OCI-LY7 (cell line): ENCODE measurements around the gene DIAPH2. TPM values are rescaled to one million over a fixed set of nuclear protein-coding genes. Genes with fewer than 3 reads are reported as not detected.

Experiments
- BruUV-seq: library from RNA; stranded (reverse); fragments of 400-500 nt; replicated peaks from 2 replicates; lab custom pipeline; 2021; lab: Mats Ljungman, UMichigan
- CTCF ChIA-PET: fragments of 300-600 bp; sonication (Branson Sonifier 250); formaldehyde crosslinking; loops from one replicate; lab custom pipeline; 2022; ENCODE audit warnings: antibody characterized with exemption; ENCODE audit not compliant: unreplicated experiment; lab: Charles Lee
- POLR2A ChIA-PET: fragments of 300-600 bp; sonication (Branson Sonifier 250); formaldehyde crosslinking; loops from one replicate; lab custom pipeline; 2022; ENCODE audit warnings: antibody characterized with exemption; lab: Charles Lee
- DNase-seq: peaks from one replicate; pipeline ENCODE4 v3.0.0-alpha.2; 2015; ENCODE audit warnings: low spot score
- H2AFZ ChIP-seq: fragments of 200-600 bp; sonication (generic), shearing (Covaris generic); 2 replicates; pipeline ENCODE4 v1.6.1; 2014; ENCODE audit warnings: mild to moderate bottlenecking, antibody characterized with exemption, low read length, moderate library complexity
- H3K27ac ChIP-seq: fragments of 200-600 bp; sonication (generic); 2 replicates; pipeline ENCODE4 v1.5.1; 2014; ENCODE audit warnings: mixed run types, low read depth, mild to moderate bottlenecking, moderate library complexity, low read length, inconsistent platforms; ENCODE audit not compliant: poor library complexity, severe bottlenecking
- H3K36me3 ChIP-seq: fragments of 200-600 bp; sonication (generic); 2 replicates; pipeline ENCODE4 v1.6.1; 2014; ENCODE audit warnings: mild to moderate bottlenecking, antibody characterized with exemption, low read length, moderate library complexity, mixed read lengths; ENCODE audit not compliant: insufficient read depth
- H3K4me1 ChIP-seq: fragments of 200-600 bp; sonication (generic); 2 replicates; pipeline ENCODE4 v1.5.1; 2014; ENCODE audit warnings: mild to moderate bottlenecking, low read length; ENCODE audit not compliant: insufficient read depth, poor library complexity, severe bottlenecking
- H3K4me2 ChIP-seq: fragments of 200-600 bp; sonication (generic); 2 replicates; pipeline ENCODE4 v1.6.1; 2014; ENCODE audit warnings: mild to moderate bottlenecking, low read length
- H3K4me3 ChIP-seq: fragments of 200-600 bp; sonication (generic); 2 replicates; pipeline ENCODE4 v1.5.1; 2014; ENCODE audit warnings: mild to moderate bottlenecking, low read depth, low read length; ENCODE audit not compliant: poor library complexity, severe bottlenecking
- H3K79me2 ChIP-seq: fragments of 200-600 bp; sonication (generic); 2 replicates; pipeline ENCODE4 v1.6.1; 2016; ENCODE audit warnings: low read depth, mild to moderate bottlenecking, low read length, moderate library complexity, mixed read lengths; ENCODE audit not compliant: insufficient read depth
- H3K9me2 ChIP-seq: fragments of 200-600 bp; sonication (generic); 2 replicates; pipeline ENCODE4 v1.6.1; 2016; ENCODE audit warnings: mild to moderate bottlenecking, low read length, mixed read lengths; ENCODE audit not compliant: insufficient read depth
- H3K9me3 ChIP-seq: fragments of 200-600 bp; sonication (generic); 2 replicates; pipeline ENCODE4 v1.6.1; 2014; ENCODE audit warnings: mild to moderate bottlenecking, mixed run types, low read length, mixed read lengths
- H4K20me1 ChIP-seq: fragments of 200-600 bp; sonication (generic); 2 replicates; pipeline ENCODE4 v1.6.1; 2014; ENCODE audit warnings: mild to moderate bottlenecking, antibody characterized with exemption, low read length, moderate library complexity, mixed read lengths; ENCODE audit not compliant: insufficient read depth
- EZH2phosphoT487 ChIP-seq: fragments of 200-600 bp; sonication (generic); IDR thresholded peaks from 2 replicates; pipeline ENCODE4 v1.6.1; 2018; ENCODE audit warnings: low read depth, borderline replicate concordance, mild to moderate bottlenecking, mixed run types, antibody characterized with exemption, low read length, moderate library complexity, mixed read lengths
- intact Hi-C: fragments of 100-400 bp; cut with micrococcal nuclease; formaldehyde crosslinking; loops from one replicate; pipeline ENCODE4 v1.10.0; 2022; ENCODE audit not compliant: unreplicated experiment
- total RNA-seq, 2 experiments: library from RNA; depleted of rRNA in 1 of 2; stranded (reverse); fragments of >200 nt in 1 of 2; shearing (Covaris generic) in 1 of 2; gene quantifications; 2 replicates each; pipeline ENCODE4 v1.2.3, GENCODE V29; 2014 to 2022
- TF ChIP-seq, protein P1 (sequence below): fragments of 200-600 bp; sonication (generic); conservative IDR thresholded peaks from 2 replicates; pipeline ENCODE4 v1.5.1; 2014; ENCODE audit warnings: mild to moderate bottlenecking, antibody characterized with exemption, low read length, moderate library complexity, mixed read lengths

The DIAPH2 gene
- total RNA-seq, 2 experiments from 2014 or later, result 21.3 to 21.5 TPM

- intact Hi-C loops, result no loop called here
- Histone ChIP-seq H3K27ac (no peak overlapping the region), H3K4me3 (no peak overlapping the region), H3K79me2 (no peaks in the 10 kb centered on the region), H3K9me3 (no peaks in the 10 kb centered on the region), H3K4me1 (no peaks in the 10 kb centered on the region), H4K20me1 (no peaks in the 10 kb centered on the region), H2AFZ (no peak overlapping the region), H3K4me2 (no peak overlapping the region), H3K36me3 (no peaks in the 10 kb centered on the region), H3K9me2 (no peaks in the 10 kb centered on the region)
- TF ChIP-seq, protein P1, sequence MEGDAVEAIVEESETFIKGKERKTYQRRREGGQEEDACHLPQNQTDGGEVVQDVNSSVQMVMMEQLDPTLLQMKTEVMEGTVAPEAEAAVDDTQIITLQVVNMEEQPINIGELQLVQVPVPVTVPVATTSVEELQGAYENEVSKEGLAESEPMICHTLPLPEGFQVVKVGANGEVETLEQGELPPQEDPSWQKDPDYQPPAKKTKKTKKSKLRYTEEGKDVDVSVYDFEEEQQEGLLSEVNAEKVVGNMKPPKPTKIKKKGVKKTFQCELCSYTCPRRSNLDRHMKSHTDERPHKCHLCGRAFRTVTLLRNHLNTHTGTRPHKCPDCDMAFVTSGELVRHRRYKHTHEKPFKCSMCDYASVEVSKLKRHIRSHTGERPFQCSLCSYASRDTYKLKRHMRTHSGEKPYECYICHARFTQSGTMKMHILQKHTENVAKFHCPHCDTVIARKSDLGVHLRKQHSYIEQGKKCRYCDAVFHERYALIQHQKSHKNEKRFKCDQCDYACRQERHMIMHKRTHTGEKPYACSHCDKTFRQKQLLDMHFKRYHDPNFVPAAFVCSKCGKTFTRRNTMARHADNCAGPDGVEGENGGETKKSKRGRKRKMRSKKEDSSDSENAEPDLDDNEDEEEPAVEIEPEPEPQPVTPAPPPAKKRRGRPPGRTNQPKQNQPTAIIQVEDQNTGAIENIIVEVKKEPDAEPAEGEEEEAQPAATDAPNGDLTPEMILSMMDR, result no peak
- TF ChIP-seq EZH2phosphoT487, result no peak
- BruUV-seq, result no TSS peak
- DNase-seq, result no peak
- POLR2A ChIA-PET, result no interaction called here
- CTCF ChIA-PET, result no interaction called here
Observed at GRCh38 chrX:97145934-97146333, 461.3 kb downstream of the DIAPH2 start.

- intact Hi-C loops, result no loop called here
- no peak overlapping the region for H3K4me3 ChIP-seq
- H3K27ac ChIP-seq, result no peak overlapping the region
- no peak overlapping the region for H2AFZ ChIP-seq
- TF ChIP-seq, protein P1, result no peak
- TF ChIP-seq EZH2phosphoT487, result no peak
- H3K4me2 ChIP-seq, result no peak overlapping the region
- POLR2A ChIA-PET, result no interaction called here
- no peaks in the 10 kb centered on the region for H3K4me1 ChIP-seq
- no TSS peak for BruUV-seq
- no peaks in the 10 kb centered on the region for H3K9me3 ChIP-seq
- H4K20me1 ChIP-seq, result no peaks in the 10 kb centered on the region
- no peak for DNase-seq
- no peaks in the 10 kb centered on the region for H3K9me2 ChIP-seq
- CTCF ChIA-PET, result no interaction called here
- no peaks in the 10 kb centered on the region for H3K36me3 ChIP-seq
- no peaks in the 10 kb centered on the region for H3K79me2 ChIP-seq
Observed at GRCh38 chrX:97155816-97156215, 471.2 kb downstream of the DIAPH2 start.

GRCh38 chrX:97158269-97158668, 473.6 kb downstream of the DIAPH2 start:
- Histone ChIP-seq H4K20me1 (no peaks in the 10 kb centered on the region), H3K4me3 (no peak overlapping the region), H3K9me2 (no peaks in the 10 kb centered on the region), H2AFZ (no peak overlapping the region), H3K9me3 (no peaks in the 10 kb centered on the region), H3K36me3 (no peaks in the 10 kb centered on the region), H3K4me1 (no peaks in the 10 kb centered on the region), H3K27ac (no peak overlapping the region), H3K79me2 (no peaks in the 10 kb centered on the region), H3K4me2 (no peak overlapping the region)
- ChIA-PET POLR2A (no interaction called here), CTCF (no interaction called here)
- no TSS peak for BruUV-seq
- intact Hi-C loops, result no loop called here
- no peak for DNase-seq
- no peak for TF ChIP-seq EZH2phosphoT487
- TF ChIP-seq, protein P1, result no peak
